Neural cell (in vitro differentiated cells): Measurements from ENCODE around the gene WNT7A.

Experiments
- CTCF ChIP-seq: fragments of 450-650 bp; IDR thresholded peaks from 2 replicates; pipeline ENCODE4 v1.5.1; 2014; ENCODE audit warnings: antibody characterized with exemption, mild to moderate bottlenecking, moderate library complexity; ENCODE audit not compliant: poor library complexity, severe bottlenecking
- MXI1 ChIP-seq: fragments of 450-650 bp; conservative IDR thresholded peaks from 2 replicates; pipeline ENCODE4 v1.6.1; 2014; ENCODE audit warnings: antibody characterized with exemption, mild to moderate bottlenecking; ENCODE audit not compliant: poor library complexity, severe bottlenecking
- POLR2AphosphoS5 ChIP-seq: IDR thresholded peaks from 2 replicates; pipeline ENCODE4 v1.6.1; 2012
- RAD21 ChIP-seq: fragments of 450-650 bp; conservative IDR thresholded peaks from 2 replicates; pipeline ENCODE4 v1.6.1; 2014; ENCODE audit warnings: antibody characterized with exemption, mild to moderate bottlenecking, moderate library complexity
- REST ChIP-seq: IDR thresholded peaks from 2 replicates; pipeline ENCODE4 v1.6.1; 2012; ENCODE audit warnings: borderline replicate concordance
- TAF1 ChIP-seq: IDR thresholded peaks from 2 replicates; pipeline ENCODE4 v1.6.1; 2012; ENCODE audit warnings: low read depth

DNA sequence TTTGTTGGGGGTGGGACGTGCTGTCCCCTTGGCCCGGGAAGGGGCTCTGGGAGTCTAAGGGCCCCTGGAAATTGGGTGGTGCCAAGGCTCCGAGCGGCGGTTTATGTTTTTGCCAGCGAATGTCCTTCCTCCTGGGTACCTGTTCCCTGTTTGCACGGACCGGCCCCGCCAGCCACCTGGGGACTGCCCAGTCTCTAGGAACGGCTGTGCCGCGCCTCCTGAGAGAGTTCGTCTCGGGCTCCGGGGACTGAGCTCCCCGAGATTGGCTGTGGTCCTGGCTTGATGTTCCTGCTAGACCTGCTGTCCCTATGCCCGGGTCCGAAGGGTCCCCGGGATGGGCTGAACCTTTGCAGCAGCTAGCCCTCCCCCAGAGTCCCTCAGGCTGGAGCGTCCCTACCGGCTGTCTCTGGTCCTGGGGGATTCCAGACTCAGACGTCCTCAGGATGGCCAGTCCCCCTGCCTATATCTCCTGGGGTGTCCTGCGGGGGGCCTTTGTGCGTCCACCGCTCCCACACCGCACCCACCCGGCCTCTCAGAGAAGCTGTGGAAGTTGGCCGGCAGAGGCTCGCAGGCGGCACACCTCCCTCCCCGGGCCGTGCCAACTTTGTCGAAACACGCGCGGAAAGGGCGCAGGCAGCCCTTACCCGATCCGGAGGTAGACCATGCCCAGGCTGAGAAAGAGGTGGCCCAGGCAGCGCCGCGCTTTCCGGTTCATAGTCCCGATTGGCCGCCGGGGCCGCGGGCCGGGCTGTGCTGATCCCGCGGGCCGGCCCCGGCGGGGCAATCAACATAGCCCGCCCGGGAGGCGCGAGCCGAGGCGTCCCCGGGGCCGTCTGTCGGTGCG, 547 bp downstream of the WNT7A start:
- no peak for TF ChIP-seq REST
- peak; percentile 25 for TF ChIP-seq CTCF
- no peak for TF ChIP-seq TAF1
- TF ChIP-seq POLR2AphosphoS5, result no peak
- TF ChIP-seq RAD21, result no peak
- peak; percentile 56 for TF ChIP-seq MXI1
